ENCODE measurements around the gene AKAP10.
"Not testable (repeated sequence)": the region's sequence is repeated elsewhere in the genome, so short reads cannot be mapped to it uniquely, and the experiment has no call there.

The AKAP10 gene

DNA sequence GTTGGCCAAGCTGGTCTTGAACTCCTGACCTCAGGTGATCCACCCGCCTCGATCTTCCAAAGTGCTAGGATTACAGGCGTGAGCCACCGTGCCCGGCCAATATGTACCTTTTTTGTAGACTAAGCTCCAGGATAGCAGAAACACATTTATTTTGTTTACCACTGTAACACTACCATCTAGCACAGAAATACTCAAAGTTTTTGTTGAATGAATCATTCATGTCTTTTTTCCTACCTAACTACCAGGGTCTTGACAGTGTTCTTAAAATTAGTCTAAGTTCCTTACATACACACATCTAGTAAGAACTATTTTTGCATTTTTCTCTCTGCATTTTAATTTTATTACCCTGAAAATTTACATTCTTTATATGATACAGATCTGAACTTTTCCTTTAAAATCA lies 44.4 kb downstream of the AKAP10 start:
- no peak for DNase-seq

- DNase-seq: no peak
Measured at GRCh38 chr17:19928299-19928698, 49.3 kb downstream of the AKAP10 start.

GRCh38 chr17:19915245-19915978 lies 62.2 kb downstream of the AKAP10 start:
- no peak for DNase-seq

- DNase-seq: no peak
Measured at GRCh38 chr17:19911033-19911432, 66.6 kb downstream of the AKAP10 start.

DNA sequence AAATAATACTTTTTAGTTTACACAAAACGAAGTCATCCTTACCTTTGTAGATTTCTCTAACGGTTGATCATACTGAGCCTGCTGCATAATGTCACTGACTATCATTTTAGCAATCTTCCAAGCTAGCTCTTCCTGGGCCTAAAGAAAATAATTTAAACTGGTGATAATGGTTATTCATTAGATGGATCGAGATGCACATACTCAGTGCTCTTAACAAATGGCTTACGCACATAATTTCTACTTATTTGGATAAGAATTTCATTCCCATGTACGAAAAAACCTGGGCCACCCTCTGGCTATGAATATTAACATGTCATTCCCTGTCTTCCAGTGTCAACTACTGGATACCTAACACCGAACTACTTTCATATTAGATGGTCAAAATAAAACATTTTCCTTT lies 68.5 kb downstream of the AKAP10 start:
- DNase-seq: no peak

GRCh38 chr17:19905502-19905901 lies 72.1 kb downstream of the AKAP10 start:
- no peak for DNase-seq

DNA sequence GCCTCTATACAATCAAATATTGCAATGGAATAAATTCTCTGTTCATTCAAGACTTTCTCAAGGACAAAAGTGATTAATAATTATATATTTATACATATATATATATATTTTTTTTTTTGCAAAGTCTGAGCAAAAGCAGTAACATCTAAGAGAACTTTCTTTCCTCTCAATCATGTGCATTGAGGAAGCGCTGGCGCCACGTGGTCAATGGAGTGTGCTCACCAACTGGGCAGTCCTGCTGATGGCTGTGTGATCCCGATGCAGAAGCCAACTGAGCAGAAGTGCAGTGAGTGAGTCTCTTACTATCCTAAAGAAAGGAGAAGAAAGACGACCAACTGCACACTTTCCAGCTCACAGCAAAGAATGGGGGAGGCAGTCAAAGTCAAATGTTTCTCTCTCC lies 72.7 kb downstream of the AKAP10 start:
- no peak for DNase-seq

DNA sequence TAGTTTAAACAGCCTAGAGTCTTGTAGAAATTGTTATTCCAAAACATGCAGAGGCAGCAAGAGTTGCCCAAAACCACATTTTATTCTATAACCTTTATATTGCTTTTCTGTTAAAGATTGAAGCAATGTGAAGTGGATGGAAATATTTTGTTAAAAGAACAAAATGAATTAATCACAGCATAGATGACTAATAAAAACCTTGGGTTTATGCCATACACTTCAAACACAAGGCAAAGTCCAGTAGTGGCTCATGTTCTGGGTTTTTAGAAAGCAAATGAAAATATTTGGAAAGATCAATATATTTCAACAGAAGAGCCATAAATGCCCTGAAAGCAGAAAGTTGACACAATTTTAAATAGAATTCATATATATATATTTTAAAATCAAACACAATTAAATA lies 73.2 kb downstream of the AKAP10 start:
- no peak for DNase-seq

GRCh38 chr17:19900809-19901208 lies 76.8 kb downstream of the AKAP10 start:
- no peak for DNase-seq

- DNase-seq: no peak
Measured at GRCh38 chr17:19897903-19898302, 79.7 kb downstream of the AKAP10 start.

- DNase-seq: peak; percentile 24 to 48
Measured at GRCh38 chr17:19897090-19897837, 80.4 kb downstream of the AKAP10 start.

DNA sequence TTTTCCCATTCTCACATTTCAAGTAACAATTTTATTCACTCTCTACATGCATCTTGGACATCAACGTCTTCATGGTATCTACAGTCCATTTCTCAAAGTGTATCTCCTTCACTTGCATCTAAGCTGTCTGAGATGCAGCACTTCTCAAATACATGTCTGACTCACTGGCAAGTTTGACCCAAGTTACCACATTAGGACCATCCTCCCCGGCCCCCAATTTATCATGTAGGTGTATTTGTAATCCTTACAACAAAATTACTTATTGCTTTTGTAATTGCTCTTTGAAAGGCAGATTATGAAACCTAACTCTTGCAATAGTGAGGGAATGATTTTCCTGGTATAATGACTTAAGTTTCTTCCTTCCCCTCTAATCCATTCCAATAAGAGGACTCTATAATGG lies 80.9 kb downstream of the AKAP10 start:
- DNase-seq: no peak

GRCh38 chr17:19890554-19890953 lies 87.1 kb downstream of the AKAP10 start:
- DNase-seq: not testable (repeated sequence)

GRCh38 chr17:19890001-19890400 lies 87.6 kb downstream of the AKAP10 start:
- DNase-seq: not testable (repeated sequence)

DNA sequence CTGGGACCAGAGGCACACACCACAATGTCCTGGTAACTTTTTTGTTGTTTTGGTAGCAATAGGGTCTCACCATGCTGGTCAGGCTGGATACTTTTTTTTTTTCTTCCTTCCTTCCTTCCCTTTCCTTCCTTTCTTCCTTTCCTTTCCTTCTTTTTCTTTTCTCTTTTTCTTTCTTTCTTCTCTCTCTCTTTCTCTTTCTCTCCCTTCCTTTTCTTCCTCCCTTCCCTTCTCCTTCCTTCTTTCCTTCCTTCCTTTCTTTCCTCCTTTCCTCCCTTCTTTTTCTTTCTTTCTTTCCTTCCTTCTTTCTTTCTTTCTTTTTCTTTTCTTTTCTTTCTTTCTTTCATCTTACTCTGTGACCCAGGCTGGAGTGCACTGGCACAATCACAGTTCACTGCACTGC lies 91.5 kb downstream of the AKAP10 start:
- no peak for DNase-seq

DNA sequence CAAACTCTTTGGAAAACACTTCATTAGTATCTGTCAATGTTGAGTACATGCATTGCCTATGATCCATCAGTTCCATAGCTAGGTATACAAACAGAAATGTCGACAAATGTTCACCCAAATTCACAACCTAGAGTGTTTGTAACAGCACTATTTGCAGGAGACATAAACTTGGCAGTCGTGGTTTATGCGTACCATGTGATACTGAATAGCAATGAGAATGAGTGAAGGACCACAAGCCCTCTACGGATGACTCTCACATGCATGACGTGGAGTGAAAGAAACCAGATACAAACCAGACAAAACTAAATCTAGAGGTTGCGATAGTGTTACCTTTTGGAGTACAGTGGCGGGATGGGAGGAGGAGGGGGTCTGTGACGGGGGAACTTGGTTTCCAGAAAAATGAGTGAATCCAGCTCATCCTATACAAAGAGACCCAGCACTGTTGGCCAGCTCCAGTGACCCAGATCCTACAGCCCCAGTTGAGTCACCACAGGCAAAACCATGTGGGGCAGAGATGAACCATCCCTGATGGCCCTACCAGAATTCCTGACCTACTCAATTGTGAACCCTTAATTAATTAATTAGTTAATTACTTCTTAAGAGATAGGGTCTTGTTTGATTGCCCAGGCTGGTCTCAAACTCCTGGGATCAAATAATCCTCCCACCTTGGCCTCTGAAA lies 94.0 kb downstream of the AKAP10 start:
- DNase-seq: no peak

DNA sequence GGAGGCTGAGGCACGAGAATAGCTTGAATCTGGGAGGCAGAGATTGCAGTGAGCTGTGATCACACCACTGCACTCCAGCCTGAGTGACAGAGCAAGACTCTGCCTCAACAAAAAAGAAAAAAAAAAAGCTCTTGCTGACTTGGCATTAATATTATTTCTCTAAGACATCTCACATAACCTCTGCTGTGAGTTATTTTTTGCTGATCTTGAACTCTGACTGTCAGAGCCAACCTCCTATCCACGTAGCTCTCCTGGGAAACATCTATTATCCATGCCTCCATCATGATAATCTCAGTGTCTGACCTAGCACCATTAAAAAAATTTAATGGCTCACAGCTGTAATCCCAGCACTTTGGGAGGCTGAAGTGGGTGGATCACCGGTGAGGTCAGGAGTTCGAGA lies 97.2 kb downstream of the AKAP10 start:
- DNase-seq: no peak

DNA sequence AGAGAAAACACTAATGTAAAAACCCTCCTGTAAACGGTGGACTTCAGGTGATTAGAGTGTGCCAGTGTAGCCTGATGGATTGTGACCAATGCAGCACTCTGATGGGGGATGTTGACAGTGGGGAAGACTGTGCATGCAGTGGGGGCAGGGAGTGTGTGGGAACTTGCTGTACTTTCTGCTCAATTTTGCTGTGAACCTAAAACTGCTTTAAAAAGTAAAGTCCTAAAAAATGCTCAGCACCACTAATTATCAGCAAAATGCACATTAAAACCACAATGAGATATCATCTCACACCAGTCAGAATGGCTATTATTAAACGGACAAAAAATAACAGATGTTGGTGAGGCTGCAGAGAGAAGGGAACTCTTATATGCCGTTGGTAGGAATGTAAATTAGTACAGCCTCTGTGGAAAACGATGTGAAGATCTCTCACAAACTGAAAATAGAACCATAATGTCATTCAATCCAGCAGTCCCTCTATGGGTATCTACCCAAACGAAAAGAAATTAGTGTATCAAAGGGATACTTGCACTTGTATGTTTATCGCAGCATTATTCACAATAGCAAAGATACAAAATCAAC lies 100.2 kb downstream of the AKAP10 start:
- DNase-seq: no peak

GRCh38 chr17:19876529-19877161 lies 101.0 kb downstream of the AKAP10 start:
- no peak for DNase-seq

DNA sequence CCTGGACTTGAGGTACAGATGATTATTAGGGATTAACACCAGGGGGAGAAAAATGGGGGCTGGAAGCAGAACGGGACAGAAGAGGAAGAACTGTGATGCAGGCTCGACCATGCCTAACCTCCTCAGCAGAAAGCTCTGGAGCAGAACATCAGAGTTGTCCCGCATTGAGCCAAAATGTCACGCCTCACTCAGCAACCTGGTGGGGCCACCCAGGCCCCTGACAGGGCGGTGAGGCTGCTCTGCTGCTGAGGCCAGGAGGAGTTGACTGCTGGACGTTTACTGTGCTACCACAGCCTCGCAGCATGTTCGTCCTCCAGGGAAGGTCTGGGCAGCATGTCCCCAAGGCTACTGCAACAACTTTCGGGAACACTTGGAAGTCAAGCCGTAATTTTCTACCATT lies 103.4 kb downstream of the AKAP10 start:
- no peak for DNase-seq

- no peak for DNase-seq
Measured at GRCh38 chr17:19873346-19873745, 104.3 kb downstream of the AKAP10 start.

GRCh38 chr17:19868079-19868395 lies 109.6 kb downstream of the AKAP10 start:
- DNase-seq: no peak

All from SHP77 (cell line).